ENCODE measurements around the gene FIBP. TPM values are rescaled to one million over a fixed set of nuclear protein-coding genes. Genes with fewer than 3 reads are reported as not detected.

The FIBP gene
- total and polyA plus RNA-seq, 3 experiments from 2014 or later: 78.6 to 123 (median 121) TPM

DNA sequence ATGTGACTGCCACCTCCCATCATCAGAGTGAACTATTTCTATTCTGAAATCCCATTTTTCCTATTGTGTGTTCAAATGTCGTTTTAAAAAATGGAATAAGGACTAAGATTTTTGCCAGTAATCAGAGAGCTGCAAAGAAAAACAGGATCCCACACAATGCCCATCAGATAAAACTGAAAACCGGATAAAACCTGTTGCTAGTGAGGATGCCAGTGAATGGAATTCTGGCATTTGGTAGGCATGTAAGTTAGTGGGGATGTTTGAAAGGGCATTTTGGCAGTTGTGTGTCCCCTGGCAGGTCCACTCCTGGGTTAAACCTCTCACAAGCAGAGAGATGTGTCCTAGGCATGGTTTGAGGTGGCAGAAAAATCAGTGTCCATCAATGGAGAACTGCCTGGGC, 37.1 kb upstream of the FIBP start:
- Histone ChIP-seq H3K4me3 (ENCODE audit: low read length) (no peak overlapping the region), H3K4me1 (ENCODE audit: insufficient read depth, low read length) (peaks cover 29% of the 10 kb centered on the region), H3K27ac (ENCODE audit: low read depth, low read length) (no peak overlapping the region), H3K36me3 (ENCODE audit: insufficient read depth, low read length) (peaks cover 10% of the 10 kb centered on the region), H3K9me3 (ENCODE audit: low read length) (no peaks in the 10 kb centered on the region), H3K27me3 (ENCODE audit: insufficient read depth, low read length, poor library complexity, severe bottlenecking) (no peaks in the 10 kb centered on the region)
- ChIA-PET CTCF (interaction anchor here (1.4 to 8.0 kb wide), 2 partner anchors 35 to 40 kb away, joined by 3 to 60 read pairs; partner anchors contain the start of genes CCDC85B and FIBP), POLR2A (no interaction called here)
- Mint-ChIP-seq H3K36me3 (peaks cover 4 to 30% (median 6%) of the 10 kb centered on the region in 3 donors), H3K9me3 (no peaks in the 10 kb centered on the region), H3K27me3 (no peaks in the 10 kb centered on the region), H3K4me3 (peak overlapping the region in 1 of 7 donors; percentile 75), H3K4me1 (peaks cover 29 to 48% (median 34%) of the 10 kb centered on the region in 3 donors), H3K27ac (peak overlapping the region in 5 of 8 donors; percentile 5 to 87 (median 29))
- DNase-seq: no peak

DNA sequence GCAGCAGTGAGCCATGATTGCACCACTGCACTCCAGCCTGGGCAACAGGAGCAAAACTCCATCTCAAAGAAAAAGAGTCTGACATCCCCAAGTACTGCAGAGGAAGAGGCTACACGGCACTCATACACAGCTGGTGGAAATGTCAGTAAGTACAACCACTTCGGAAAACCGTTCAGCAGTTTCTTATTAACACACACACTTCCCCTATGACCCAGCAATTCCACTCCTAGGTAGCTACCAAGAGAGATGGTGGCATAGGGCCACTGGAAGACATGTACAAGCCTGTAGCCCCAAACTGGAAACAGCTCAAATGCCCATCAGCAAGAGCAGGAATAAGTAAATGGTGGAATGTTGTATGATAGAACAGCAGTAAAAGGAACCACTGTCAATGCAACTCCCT, 34.3 kb upstream of the FIBP start:
- Mint-ChIP-seq H3K27me3 (no peaks in the 10 kb centered on the region), H3K36me3 (peaks cover 4 to 42% (median 6%) of the 10 kb centered on the region in 3 donors), H3K4me3 (peak overlapping the region in 5 of 7 donors; percentile 35 to 71 (median 52)), H3K27ac (peak overlapping the region in 6 of 8 donors; percentile 36 to 81 (median 74)), H3K9me3 (no peaks in the 10 kb centered on the region), H3K4me1 (peaks cover 19 to 45% (median 23%) of the 10 kb centered on the region in 3 donors)
- POLR2A ChIA-PET: interaction anchor here (0.9 kb wide), 1 partner anchor 57 kb away, joined by 4 read pairs; no protein-coding TSS in a partner anchor
- DNase-seq: no peak
- Histone ChIP-seq H3K4me1 (ENCODE audit: insufficient read depth, low read length) (peaks cover 27% of the 10 kb centered on the region), H3K4me3 (ENCODE audit: low read length) (no peak overlapping the region), H3K27ac (ENCODE audit: low read depth, low read length) (no peak overlapping the region), H3K27me3 (ENCODE audit: insufficient read depth, low read length, poor library complexity, severe bottlenecking) (no peaks in the 10 kb centered on the region), H3K9me3 (ENCODE audit: low read length) (no peaks in the 10 kb centered on the region), H3K36me3 (ENCODE audit: insufficient read depth, low read length) (peaks cover 10% of the 10 kb centered on the region)
- CTCF ChIA-PET: interaction anchor here (2.9 to 3.4 kb wide), 3 partner anchors 32 to 38 kb away, joined by 11 to 17 read pairs (median 13); partner anchors contain the start of genes CCDC85B and FIBP

DNA sequence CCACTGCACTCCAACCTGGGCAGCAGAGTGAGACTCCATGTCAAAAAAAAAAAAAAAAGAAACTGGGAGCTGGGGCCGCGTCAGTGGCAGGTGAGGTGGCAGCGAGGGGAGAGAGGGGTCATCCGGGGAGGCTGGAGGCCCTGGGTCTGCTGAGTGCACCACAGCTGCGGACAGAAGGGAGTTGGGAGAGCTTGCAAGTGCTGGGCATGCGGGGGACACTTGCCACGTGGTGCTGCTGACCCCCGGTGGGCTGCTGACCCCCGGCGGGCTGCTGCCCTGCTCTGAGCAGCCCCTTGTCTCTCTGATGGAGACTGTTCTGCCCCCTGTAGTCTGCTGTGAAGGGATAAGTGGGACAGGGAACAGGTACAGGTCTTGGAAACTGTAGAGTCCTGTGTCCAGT, 33.6 kb upstream of the FIBP start:
- Histone ChIP-seq H3K4me1 (ENCODE audit: insufficient read depth, low read length) (peaks cover 28% of the 10 kb centered on the region), H3K27ac (ENCODE audit: low read depth, low read length) (no peak overlapping the region), H3K9me3 (ENCODE audit: low read length) (no peaks in the 10 kb centered on the region), H3K27me3 (ENCODE audit: insufficient read depth, low read length, poor library complexity, severe bottlenecking) (no peaks in the 10 kb centered on the region), H3K4me3 (ENCODE audit: low read length) (no peak overlapping the region), H3K36me3 (ENCODE audit: insufficient read depth, low read length) (peaks cover 16% of the 10 kb centered on the region)
- peak overlapping the region in 5 of 7 donors; percentile 35 to 71 (median 52) for H3K4me3 Mint-ChIP-seq
- H3K4me1 Mint-ChIP-seq: peaks cover 19 to 45% (median 21%) of the 10 kb centered on the region in 3 donors
- no peaks in the 10 kb centered on the region for H3K9me3 Mint-ChIP-seq
- H3K36me3 Mint-ChIP-seq: peaks cover 4 to 46% (median 6%) of the 10 kb centered on the region in 3 donors
- DNase-seq: no peak
- ChIA-PET POLR2A (interaction anchor here (0.7 to 1.3 kb wide), 2 partner anchors 32 to 161 kb away, joined by 3 to 4 read pairs; partner anchors contain the start of gene CCDC85B), CTCF (interaction anchor here (2.9 to 3.4 kb wide), 3 partner anchors 31 to 37 kb away, joined by 11 to 17 read pairs (median 13); partner anchors contain the start of genes CCDC85B and FIBP)
- H3K27ac Mint-ChIP-seq: peak overlapping the region in 4 of 8 donors; percentile 50 to 76 (median 74)
- no peaks in the 10 kb centered on the region for H3K27me3 Mint-ChIP-seq

DNA sequence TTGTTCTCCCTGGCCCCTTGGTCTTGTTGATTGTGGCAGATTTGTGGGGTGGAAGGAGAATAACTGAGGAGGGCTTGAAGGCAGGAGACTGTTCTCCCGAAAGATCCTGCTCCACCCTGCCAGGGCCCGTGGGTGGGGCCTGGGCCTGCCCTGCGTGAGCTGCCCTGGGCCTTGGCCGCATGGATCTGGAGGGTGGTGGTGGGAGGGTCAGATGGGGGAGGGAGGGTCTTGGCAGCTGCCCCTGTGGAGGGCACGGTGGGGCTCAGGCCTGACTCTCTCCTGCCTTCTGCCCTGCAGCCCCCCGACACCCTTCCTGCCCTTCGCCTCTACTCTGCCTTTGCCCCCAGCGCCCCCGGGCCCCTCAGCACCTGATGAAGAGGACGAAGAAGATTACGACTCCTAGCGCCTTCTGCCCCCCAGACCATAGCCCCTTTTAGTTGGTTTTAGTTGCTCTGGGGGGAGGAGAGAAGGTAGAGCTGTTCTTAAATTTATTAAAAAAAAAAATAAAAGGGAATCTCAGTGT, 32.8 kb upstream of the FIBP start:
- ChIA-PET POLR2A (interaction anchor here (0.7 to 1.3 kb wide), 4 partner anchors 31 to 161 kb away, joined by 3 to 4 read pairs (median 3); partner anchors contain the start of gene CCDC85B), CTCF (interaction anchor here (1.0 to 3.4 kb wide), 3 partner anchors 31 to 36 kb away, joined by 3 to 17 read pairs (median 11); partner anchors contain the start of genes CCDC85B and FIBP)
- Mint-ChIP-seq H3K4me3 (peak overlapping the region in 5 of 7 donors; percentile 72 to 94 (median 92)), H3K27me3 (peaks cover 0 to 1% of the 10 kb centered on the region in 2 donors), H3K27ac (peak overlapping the region in 2 of 8 donors; percentile 54 to 55), H3K4me1 (peaks cover 24 to 52% (median 28%) of the 10 kb centered on the region in 3 donors), H3K36me3 (peaks cover 4 to 49% (median 6%) of the 10 kb centered on the region in 3 donors), H3K9me3 (no peaks in the 10 kb centered on the region)
- Histone ChIP-seq H3K27me3 (ENCODE audit: insufficient read depth, low read length, poor library complexity, severe bottlenecking) (no peaks in the 10 kb centered on the region), H3K27ac (ENCODE audit: low read depth, low read length) (no peak overlapping the region), H3K4me3 (ENCODE audit: low read length) (no peak overlapping the region), H3K36me3 (ENCODE audit: insufficient read depth, low read length) (peaks cover 16% of the 10 kb centered on the region), H3K4me1 (ENCODE audit: insufficient read depth, low read length) (peaks cover 35% of the 10 kb centered on the region), H3K9me3 (ENCODE audit: low read length) (no peaks in the 10 kb centered on the region)
- no peak for DNase-seq

GRCh38 chr11:65920372-65920802, 32.1 kb upstream of the FIBP start:
- Histone ChIP-seq H3K27me3 (ENCODE audit: insufficient read depth, low read length, poor library complexity, severe bottlenecking) (no peaks in the 10 kb centered on the region), H3K4me1 (ENCODE audit: insufficient read depth, low read length) (peaks cover 38% of the 10 kb centered on the region), H3K9me3 (ENCODE audit: low read length) (no peaks in the 10 kb centered on the region), H3K4me3 (ENCODE audit: low read length) (peak overlapping the region; percentile 84), H3K36me3 (ENCODE audit: insufficient read depth, low read length) (peaks cover 16% of the 10 kb centered on the region), H3K27ac (ENCODE audit: low read depth, low read length) (peak overlapping the region; percentile 73)
- peaks cover 0 to 1% of the 10 kb centered on the region in 2 donors for H3K27me3 Mint-ChIP-seq
- peaks cover 21 to 53% (median 28%) of the 10 kb centered on the region in 3 donors for H3K4me1 Mint-ChIP-seq
- peak overlapping the region in 7 of 8 donors; percentile 85 to 98 (median 90) for H3K27ac Mint-ChIP-seq
- peaks cover 4 to 45% (median 6%) of the 10 kb centered on the region in 3 donors for H3K36me3 Mint-ChIP-seq
- ChIA-PET CTCF (interaction anchor here (1.0 to 3.4 kb wide), 4 partner anchors 30 to 35 kb away, joined by 3 to 17 read pairs (median 8); partner anchors contain the start of genes CCDC85B and FIBP), POLR2A (interaction anchor here (0.7 to 1.2 kb wide), 4 partner anchors 8 to 46 kb away, joined by 3 to 7 read pairs (median 3); partner anchors contain the start of genes CCDC85B and FIBP)
- no peak for DNase-seq
- peak overlapping the region; percentile 87 to 98 (median 93) for H3K4me3 Mint-ChIP-seq
- no peaks in the 10 kb centered on the region for H3K9me3 Mint-ChIP-seq

GRCh38 chr11:65919573-65920371, 31.5 kb upstream of the FIBP start:
- ChIA-PET POLR2A (interaction anchor here (0.9 to 1.2 kb wide), 3 partner anchors 8 to 31 kb away, joined by 3 to 7 read pairs (median 3); partner anchors contain the start of genes CCDC85B and FIBP), CTCF (interaction anchor here (1.0 to 3.4 kb wide), 3 partner anchors 29 to 35 kb away, joined by 4 to 17 read pairs (median 11); partner anchors contain the start of genes CCDC85B and FIBP)
- peaks cover 38% of the 10 kb centered on the region for H3K4me1 ChIP-seq (ENCODE audit: insufficient read depth, low read length)
- H3K27me3 Mint-ChIP-seq: peaks cover 0 to 1% of the 10 kb centered on the region in 2 donors
- H3K36me3 ChIP-seq (ENCODE audit: insufficient read depth, low read length): peaks cover 16% of the 10 kb centered on the region
- peak overlapping the region; percentile 80 to 98 (median 89) for H3K27ac Mint-ChIP-seq
- peaks cover 4 to 49% (median 6%) of the 10 kb centered on the region in 3 donors for H3K36me3 Mint-ChIP-seq
- peak overlapping the region; percentile 87 to 98 (median 93) for H3K4me3 Mint-ChIP-seq
- peak overlapping the region; percentile 84 for H3K4me3 ChIP-seq (ENCODE audit: low read length)
- peaks cover 27 to 60% (median 32%) of the 10 kb centered on the region in 3 donors for H3K4me1 Mint-ChIP-seq
- H3K27ac ChIP-seq (ENCODE audit: low read depth, low read length): peak overlapping the region; percentile 73
- H3K9me3 Mint-ChIP-seq: no peaks in the 10 kb centered on the region
- DNase-seq: peak in 3 of 5 donors; percentile 57 to 81 (median 66)
- no peaks in the 10 kb centered on the region for H3K9me3 ChIP-seq (ENCODE audit: low read length)
- H3K27me3 ChIP-seq (ENCODE audit: insufficient read depth, low read length, poor library complexity, severe bottlenecking): no peaks in the 10 kb centered on the region

GRCh38 chr11:65919141-65919572, 30.9 kb upstream of the FIBP start, which contains the start of gene DRAP1:
Gene DRAP1, plus strand, starts transcription at chr11:65919426. Its CDS starts 76 bp downstream, at chr11:65919502.
- Histone ChIP-seq H3K27me3 (ENCODE audit: insufficient read depth, low read length, poor library complexity, severe bottlenecking) (no peaks in the 10 kb centered on the region), H3K4me1 (ENCODE audit: insufficient read depth, low read length) (peaks cover 38% of the 10 kb centered on the region), H3K36me3 (ENCODE audit: insufficient read depth, low read length) (peaks cover 16% of the 10 kb centered on the region), H3K9me3 (ENCODE audit: low read length) (no peaks in the 10 kb centered on the region), H3K4me3 (ENCODE audit: low read length) (peak within 1 kb of the TSS; percentile 96), H3K27ac (ENCODE audit: low read depth, low read length) (peak within 1 kb of the TSS; percentile 82)
- Mint-ChIP-seq H3K27me3 (peaks cover 0 to 3% of the 10 kb centered on the region in 2 donors), H3K9me3 (no peaks in the 10 kb centered on the region), H3K36me3 (peaks cover 4 to 47% (median 6%) of the 10 kb centered on the region in 3 donors), H3K4me1 (peaks cover 27 to 63% (median 36%) of the 10 kb centered on the region in 3 donors), H3K4me3 (peak within 1 kb of the TSS; percentile 88 to 98 (median 93)), H3K27ac (peak within 1 kb of the TSS; percentile 86 to 98 (median 91))
- DNase-seq: peak; percentile 96 to 100 (median 98)
- ChIA-PET CTCF (interaction anchor here (1.0 to 2.5 kb wide), 4 partner anchors 11 to 32 kb away, joined by 3 to 33 read pairs (median 4); partner anchors contain the start of genes CCDC85B and FIBP), POLR2A (interaction anchor here (0.6 to 2.3 kb wide), 6 partner anchors 9 to 31 kb away, joined by 3 to 30 read pairs (median 5); partner anchors contain the start of genes CCDC85B, FIBP and FOSL1)

Measured in CD8-positive, alpha-beta memory T cell (primary cell).